ENCODE measurements around the gene FOXP4. TPM values are rescaled to one million over a fixed set of nuclear protein-coding genes. Genes with fewer than 3 reads are reported as not detected.

The FOXP4 gene
- total and polyA plus RNA-seq, 4 donors = 9.1 to 36.2 (median 21.5) TPM

DNA sequence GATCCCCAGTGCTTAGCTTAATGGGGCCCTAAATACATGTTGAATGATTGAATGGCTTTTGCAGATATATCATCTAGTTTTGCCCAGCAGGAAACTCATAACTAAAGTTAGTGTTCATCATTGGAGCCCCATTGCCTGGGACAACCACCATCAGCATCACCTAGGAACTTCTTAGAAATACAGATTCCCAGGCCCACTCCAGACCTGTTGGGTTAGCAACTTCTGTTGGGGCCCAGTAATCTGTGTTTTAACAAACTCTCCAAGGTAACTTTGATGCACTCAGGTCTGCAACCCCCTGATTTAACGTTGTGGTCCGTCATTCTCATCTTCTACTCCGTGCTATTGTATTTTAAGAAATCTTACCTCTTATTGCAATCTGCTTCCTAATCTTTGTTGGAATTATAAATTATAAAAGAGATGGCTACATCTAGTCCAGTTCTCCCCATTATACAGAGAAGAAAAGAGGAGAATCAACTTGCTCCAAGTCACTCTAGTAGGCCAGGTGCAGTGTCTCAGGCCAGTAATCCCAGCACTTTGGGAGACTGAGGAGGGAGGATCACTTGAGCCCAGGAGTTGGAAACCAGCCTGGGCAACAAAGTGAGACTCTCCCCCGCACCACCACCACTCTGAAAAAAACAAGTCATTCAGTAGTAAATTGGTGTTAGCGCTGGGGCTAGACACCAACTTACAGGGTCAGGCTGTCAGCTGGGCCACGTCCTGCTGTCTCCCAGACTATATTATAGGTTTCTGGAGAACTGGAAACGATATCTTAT is 13.7 kb downstream of the FOXP4 start:
- no peak for DNase-seq
- Histone ChIP-seq H3K36me3 (ENCODE audit: control insufficient read depth in 1 of 2, insufficient read depth in 2 of 2, low read length in 1 of 2) (no peaks in the 10 kb centered on the region), H3K4me3 (ENCODE audit: low read length in 2 of 2) (no peak overlapping the region), H3K27me3 (ENCODE audit: control insufficient read depth in 1 of 2, insufficient read depth in 2 of 2, low read length in 1 of 2) (no peaks in the 10 kb centered on the region), H3K27ac (ENCODE audit: low read depth in 1 of 2, low read length in 2 of 2) (no peak overlapping the region), H3K9me3 (ENCODE audit: control insufficient read depth, low read length) (no peaks in the 10 kb centered on the region), H3K4me1 (ENCODE audit: control insufficient read depth in 1 of 2, insufficient read depth in 2 of 2, low read length in 2 of 2) (no peaks in the 10 kb centered on the region)
- no peak for ATAC-seq (ENCODE audit: low FRiP score)
- 91 to 95% methylated on average over 7 of the region's 7 CpGs for WGBS, 2 donors
- intact Hi-C loops (cut with DNase I) = no loop called here

DNA sequence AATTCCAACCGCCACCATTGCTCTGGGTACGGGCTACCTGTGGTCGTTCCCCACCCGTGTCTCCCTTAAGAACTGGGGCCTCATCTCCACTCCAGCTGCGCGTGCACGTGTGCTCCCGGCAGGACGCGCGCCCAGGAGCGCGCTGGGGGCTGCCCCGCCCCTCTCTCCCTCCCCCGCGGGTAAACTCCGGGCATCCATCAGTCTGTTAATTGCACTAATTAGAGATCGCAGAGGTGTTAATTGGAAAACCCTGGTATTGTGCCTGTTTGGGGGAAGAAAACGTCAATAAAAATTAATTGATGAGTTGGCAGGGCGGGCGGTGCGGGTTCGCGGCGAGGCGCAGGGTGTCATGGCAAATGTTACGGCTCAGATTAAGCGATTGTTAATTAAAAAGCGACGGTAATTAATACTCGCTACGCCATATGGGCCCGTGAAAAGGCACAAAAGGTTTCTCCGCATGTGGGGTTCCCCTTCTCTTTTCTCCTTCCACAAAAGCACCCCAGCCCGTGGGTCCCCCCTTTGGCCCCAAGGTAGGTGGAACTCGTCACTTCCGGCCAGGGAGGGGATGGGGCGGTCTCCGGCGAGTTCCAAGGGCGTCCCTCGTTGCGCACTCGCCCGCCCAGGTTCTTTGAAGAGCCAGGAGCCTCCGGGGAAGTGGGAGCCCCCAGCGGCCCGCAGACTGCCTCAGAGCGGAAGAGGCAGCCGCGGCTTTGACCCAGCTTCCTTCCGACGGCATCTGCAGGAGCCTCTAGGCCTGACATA is 14.4 kb downstream of the FOXP4 start:
- Histone ChIP-seq H3K27ac (ENCODE audit: low read depth in 1 of 2, low read length in 2 of 2) (no peak overlapping the region), H3K36me3 (ENCODE audit: control insufficient read depth in 1 of 2, insufficient read depth in 2 of 2, low read length in 1 of 2) (peaks cover 0 to under 1% of the 10 kb centered on the region in 2 donors), H3K27me3 (ENCODE audit: control insufficient read depth in 1 of 2, insufficient read depth in 2 of 2, low read length in 1 of 2) (no peaks in the 10 kb centered on the region), H3K4me1 (ENCODE audit: control insufficient read depth in 1 of 2, insufficient read depth in 2 of 2, low read length in 2 of 2) (no peaks in the 10 kb centered on the region), H3K4me3 (ENCODE audit: low read length in 2 of 2) (no peak overlapping the region), H3K9me3 (ENCODE audit: control insufficient read depth, low read length) (no peaks in the 10 kb centered on the region)
- intact Hi-C loops (cut with DNase I) = no loop called here
- peak in 1 of 2 donors; percentile 69 for DNase-seq
- ATAC-seq (ENCODE audit: low FRiP score) = no peak
- WGBS, 2 donors = 80 to 81% methylated on average over 53 of the region's 53 CpGs

GRCh38 chr6:41561416-41561815 is 15.2 kb downstream of the FOXP4 start:
- WGBS, 2 donors = 88 to 91% methylated on average over 3 of the region's 3 CpGs

GRCh38 chr6:41561931-41562911 is 16.0 kb downstream of the FOXP4 start:
- WGBS, 2 donors = 91 to 92% methylated on average over 10 of the region's 10 CpGs
- H3K36me3 ChIP-seq (ENCODE audit: control insufficient read depth in 1 of 2, insufficient read depth in 2 of 2, low read length in 1 of 2) = peaks cover 0 to 8% of the 10 kb centered on the region in 2 donors
- H3K4me1 ChIP-seq (ENCODE audit: control insufficient read depth in 1 of 2, insufficient read depth in 2 of 2, low read length in 2 of 2) = no peaks in the 10 kb centered on the region
- ATAC-seq (ENCODE audit: low FRiP score) = no peak
- DNase-seq = no peak
- intact Hi-C loops (cut with DNase I) = no loop called here
- no peaks in the 10 kb centered on the region for H3K27me3 ChIP-seq (ENCODE audit: control insufficient read depth in 1 of 2, insufficient read depth in 2 of 2, low read length in 1 of 2)
- H3K4me3 ChIP-seq (ENCODE audit: low read length in 2 of 2) = no peak overlapping the region
- no peaks in the 10 kb centered on the region for H3K9me3 ChIP-seq (ENCODE audit: control insufficient read depth, low read length)
- H3K27ac ChIP-seq (ENCODE audit: low read depth in 1 of 2, low read length in 2 of 2) = no peak overlapping the region

More at GRCh38 chr6:41561416-41561815, 15.2 kb downstream of the FOXP4 start:
- Histone ChIP-seq H3K27ac (ENCODE audit: low read depth in 1 of 2, low read length in 2 of 2) (no peak overlapping the region), H3K4me1 (ENCODE audit: control insufficient read depth in 1 of 2, insufficient read depth in 2 of 2, low read length in 2 of 2) (no peaks in the 10 kb centered on the region), H3K9me3 (ENCODE audit: control insufficient read depth, low read length) (no peaks in the 10 kb centered on the region), H3K4me3 (ENCODE audit: low read length in 2 of 2) (no peak overlapping the region), H3K27me3 (ENCODE audit: control insufficient read depth in 1 of 2, insufficient read depth in 2 of 2, low read length in 1 of 2) (no peaks in the 10 kb centered on the region), H3K36me3 (ENCODE audit: control insufficient read depth in 1 of 2, insufficient read depth in 2 of 2, low read length in 1 of 2) (peaks cover 0 to 4% of the 10 kb centered on the region in 2 donors)
- ATAC-seq (ENCODE audit: low FRiP score) (no peak), DNase-seq (no peak)
- intact Hi-C loops (cut with DNase I) = no loop called here

DNA sequence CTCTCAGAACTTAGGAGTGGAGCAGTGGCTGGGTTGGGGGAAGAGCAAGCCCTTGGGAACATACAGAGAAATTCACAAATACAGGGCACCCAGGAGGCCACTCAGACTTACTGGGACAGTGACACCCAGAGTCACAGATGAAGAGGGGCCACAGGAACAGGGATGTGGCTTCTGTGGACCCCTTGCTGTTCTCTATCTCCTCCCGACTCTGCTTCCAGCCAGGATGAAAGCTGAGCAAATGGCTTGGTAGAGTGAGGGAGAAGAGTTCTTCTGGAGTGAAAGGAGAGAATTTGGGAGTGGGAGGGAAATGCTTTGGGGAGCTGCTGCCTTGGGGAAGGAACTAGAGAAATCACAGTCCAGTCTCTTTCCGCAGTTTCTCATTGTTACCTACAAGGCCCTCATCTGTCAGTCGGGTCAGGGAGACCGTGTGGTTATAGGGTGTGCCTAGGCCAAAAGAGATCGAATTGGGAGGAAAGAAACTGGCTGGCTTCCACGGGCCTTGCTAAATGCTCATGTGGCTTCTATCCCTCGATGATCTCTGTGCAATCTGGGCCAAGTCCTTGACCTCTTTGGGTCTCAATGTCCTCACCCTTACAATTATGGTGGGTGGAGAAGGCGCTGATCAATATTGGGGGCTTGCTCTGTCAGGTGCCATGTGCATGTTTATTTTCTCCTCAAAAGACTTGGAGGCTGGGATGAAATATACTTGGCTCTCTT is 17.0 kb downstream of the FOXP4 start:
- no peak for DNase-seq
- Histone ChIP-seq H3K27me3 (ENCODE audit: control insufficient read depth in 1 of 2, insufficient read depth in 2 of 2, low read length in 1 of 2) (no peaks in the 10 kb centered on the region), H3K27ac (ENCODE audit: low read depth in 1 of 2, low read length in 2 of 2) (no peak overlapping the region), H3K4me1 (ENCODE audit: control insufficient read depth in 1 of 2, insufficient read depth in 2 of 2, low read length in 2 of 2) (no peaks in the 10 kb centered on the region), H3K9me3 (ENCODE audit: control insufficient read depth, low read length) (no peaks in the 10 kb centered on the region), H3K36me3 (ENCODE audit: control insufficient read depth in 1 of 2, insufficient read depth in 2 of 2, low read length in 1 of 2) (peaks cover 0 to 8% of the 10 kb centered on the region in 2 donors), H3K4me3 (ENCODE audit: low read length in 2 of 2) (no peak overlapping the region)
- 77 to 81% methylated on average over 8 of the region's 8 CpGs for WGBS, 2 donors
- intact Hi-C loops (cut with DNase I) = no loop called here
- no peak for ATAC-seq (ENCODE audit: low FRiP score)

GRCh38 chr6:41564448-41565142 is 18.4 kb downstream of the FOXP4 start:
- Histone ChIP-seq H3K4me1 (ENCODE audit: control insufficient read depth in 1 of 2, insufficient read depth in 2 of 2, low read length in 2 of 2) (no peaks in the 10 kb centered on the region), H3K9me3 (ENCODE audit: control insufficient read depth, low read length) (no peaks in the 10 kb centered on the region), H3K27me3 (ENCODE audit: control insufficient read depth in 1 of 2, insufficient read depth in 2 of 2, low read length in 1 of 2) (no peaks in the 10 kb centered on the region), H3K36me3 (ENCODE audit: control insufficient read depth in 1 of 2, insufficient read depth in 2 of 2, low read length in 1 of 2) (peaks cover 0 to 8% of the 10 kb centered on the region in 2 donors), H3K27ac (ENCODE audit: low read depth in 1 of 2, low read length in 2 of 2) (no peak overlapping the region), H3K4me3 (ENCODE audit: low read length in 2 of 2) (no peak overlapping the region)
- intact Hi-C loops (cut with DNase I) = no loop called here
- no peak for DNase-seq
- 96 to 99% methylated on average over 5 of the region's 5 CpGs for WGBS, 2 donors
- ATAC-seq (ENCODE audit: low FRiP score) = no peak

DNA sequence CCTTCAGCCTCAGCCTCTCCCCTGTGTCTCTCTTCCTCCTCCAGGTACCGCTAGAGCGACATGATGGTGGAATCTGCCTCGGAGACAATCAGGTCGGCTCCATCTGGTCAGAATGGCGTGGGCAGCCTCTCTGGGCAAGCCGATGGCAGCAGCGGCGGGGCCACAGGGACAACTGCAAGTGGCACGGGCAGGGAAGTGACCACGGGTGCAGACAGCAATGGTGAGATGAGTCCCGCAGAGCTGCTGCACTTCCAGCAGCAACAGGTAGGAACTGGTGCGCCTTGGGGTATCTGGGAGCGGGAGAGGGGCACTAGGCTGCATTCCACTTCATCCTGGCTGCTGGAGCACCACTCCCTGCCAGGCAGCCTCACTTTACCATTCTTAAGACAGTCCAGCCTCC is 19.5 kb downstream of the FOXP4 start:
- Histone ChIP-seq H3K27ac (ENCODE audit: low read depth in 1 of 2, low read length in 2 of 2) (no peak overlapping the region), H3K36me3 (ENCODE audit: control insufficient read depth in 1 of 2, insufficient read depth in 2 of 2, low read length in 1 of 2) (peaks cover 0 to 8% of the 10 kb centered on the region in 2 donors), H3K4me1 (ENCODE audit: control insufficient read depth in 1 of 2, insufficient read depth in 2 of 2, low read length in 2 of 2) (no peaks in the 10 kb centered on the region), H3K9me3 (ENCODE audit: control insufficient read depth, low read length) (no peaks in the 10 kb centered on the region), H3K27me3 (ENCODE audit: control insufficient read depth in 1 of 2, insufficient read depth in 2 of 2, low read length in 1 of 2) (no peaks in the 10 kb centered on the region), H3K4me3 (ENCODE audit: low read length in 2 of 2) (no peak overlapping the region)
- WGBS, 2 donors = 94 to 97% methylated on average over 13 of the region's 13 CpGs
- ATAC-seq (ENCODE audit: low FRiP score) (no peak), DNase-seq (no peak)
- intact Hi-C loops (cut with DNase I) = no loop called here
